H1 (cell line): Measurements from ENCODE around the gene HOXB9. TPM values are rescaled to one million over a fixed set of nuclear protein-coding genes. Genes with fewer than 3 reads are reported as not detected.

Experiments used
- CTCF ChIA-PET: fragments of 300-600 bp; sonication (Branson Sonifier 250); formaldehyde crosslinking; loops from one replicate; lab custom pipeline; 2021; ENCODE audit not compliant: partially characterized antibody; lab: Charles Lee
- POLR2A ChIA-PET: fragments of 300-600 bp; sonication (Branson Sonifier 250); formaldehyde crosslinking; loops from one replicate; lab custom pipeline; 2021; ENCODE audit warnings: inconsistent platforms; ENCODE audit not compliant: partially characterized antibody; lab: Charles Lee
- DNase-seq, 2 experiments: peaks; one replicate each; pipeline versions ENCODE4 v3.0.0 to v3.0.0-alpha.2; 2010 to 2022; ENCODE audit warnings: low spot score in 2 of 2, low read depth in 1 of 2, mixed read lengths in 1 of 2
- FAIRE-seq: peaks from 2 replicates; lab custom pipeline; 2011; peaks lifted over from hg19 to GRCh38; lab: Jason Lieb, UNC
- H2AFZ ChIP-seq: 2 replicates; pipeline ENCODE4 v1.8.1; 2012; ENCODE audit warnings: low read length, inconsistent platforms
- H2AK5ac ChIP-seq: 2 replicates; pipeline ENCODE4 v1.6.1; 2013; ENCODE audit warnings: low read depth, low read length
- H2BK120ac ChIP-seq: replicated peaks from 2 replicates; pipeline ENCODE3; 2013; ENCODE audit warnings: low read depth, low read length, inconsistent platforms
- H2BK12ac ChIP-seq: 2 replicates; pipeline ENCODE4 v1.6.1; 2013; ENCODE audit warnings: low read depth, low read length
- H2BK15ac ChIP-seq: 2 replicates; pipeline ENCODE4 v1.6.1; 2013; ENCODE audit warnings: low read length
- H2BK20ac ChIP-seq: 2 replicates; pipeline ENCODE4 v1.6.1; 2013; ENCODE audit warnings: low read length
- H2BK5ac ChIP-seq: 2 replicates; pipeline ENCODE4 v1.6.1; 2013; ENCODE audit warnings: low read depth, low read length
- H3K14ac ChIP-seq: 2 replicates; pipeline ENCODE4 v1.6.1; 2013; ENCODE audit warnings: inconsistent platforms; ENCODE audit not compliant: insufficient read length
- H3K18ac ChIP-seq: 2 replicates; pipeline ENCODE4 v1.6.1; 2013; ENCODE audit warnings: low read length; ENCODE audit errors: extremely low read depth
- H3K23ac ChIP-seq: 2 replicates; pipeline ENCODE4 v1.6.1; 2013; ENCODE audit warnings: inconsistent platforms; ENCODE audit not compliant: insufficient read length
- H3K23me2 ChIP-seq: 2 replicates; pipeline ENCODE4 v1.6.1; 2013; ENCODE audit warnings: low read depth, low read length
- H3K27ac ChIP-seq: 2 replicates; pipeline ENCODE4 v1.6.1; 2011; ENCODE audit warnings: low read depth, low read length, inconsistent platforms
- H3K27me3 ChIP-seq, 4 experiments: replicated peaks in 1 of 4; 1 replicate in 1 of 4; 2 replicates in 3 of 4; pipeline versions ENCODE4 v1.6.1 to v1.8.1; 2011 to 2013; ENCODE audit warnings: low read length in 3 of 4, mild to moderate bottlenecking in 3 of 4, inconsistent platforms in 2 of 4, mixed read lengths in 2 of 4, moderate library complexity in 1 of 4; ENCODE audit not compliant: control insufficient read depth in 3 of 4, insufficient read depth in 3 of 4; ENCODE audit errors: extremely low read depth in 1 of 4
- H3K36me3 ChIP-seq, 4 experiments: 2 replicates each; pipeline versions ENCODE4 v1.6.1 to v1.8.1; 2011 to 2013; ENCODE audit warnings: mild to moderate bottlenecking in 4 of 4, low read length in 3 of 4, moderate library complexity in 2 of 4, control low read depth in 1 of 4, inconsistent platforms in 1 of 4; ENCODE audit not compliant: insufficient read depth in 4 of 4, control insufficient read depth in 2 of 4
- H3K4ac ChIP-seq: replicated peaks from 2 replicates; pipeline ENCODE3; 2013; ENCODE audit warnings: low read length, low read depth, mixed read lengths, inconsistent platforms; ENCODE audit not compliant: insufficient read length
- H3K4me1 ChIP-seq, 4 experiments: replicated peaks in 1 of 4; 1 replicate in 1 of 4; 2 replicates in 3 of 4; pipeline versions ENCODE4 v1.6.1 to v1.8.1; 2011 to 2013; ENCODE audit warnings: low read length in 3 of 4, inconsistent platforms in 2 of 4, mixed read lengths in 1 of 4; ENCODE audit not compliant: insufficient read depth in 4 of 4, control insufficient read depth in 3 of 4
- H3K4me2 ChIP-seq, 2 experiments: 2 replicates each; pipeline versions ENCODE4 v1.6.1 to v1.8.1; 2011 to 2013; ENCODE audit warnings: low read depth in 2 of 2, low read length in 2 of 2, control low read depth in 1 of 2, inconsistent platforms in 1 of 2, mild to moderate bottlenecking in 1 of 2; ENCODE audit not compliant: insufficient read depth in 1 of 2
- H3K4me3 ChIP-seq, 4 experiments: fragments of 200-600, 300-600 bp in 1 of 4; sonication (generic), shearing (Covaris generic), sonication (Bioruptor Twin) in 1 of 4; 2 replicates each; pipeline versions ENCODE4 v1.5.1 to v1.8.1; 2011 to 2016; ENCODE audit warnings: low read length in 4 of 4, low read depth in 3 of 4, control low read depth in 2 of 4, inconsistent platforms in 2 of 4, mild to moderate bottlenecking in 2 of 4, mixed read lengths in 1 of 4, moderate library complexity in 1 of 4; ENCODE audit not compliant: insufficient read depth in 2 of 4; ENCODE audit errors: extremely low read depth in 1 of 4
- H3K56ac ChIP-seq: replicated peaks from 2 replicates; pipeline ENCODE3; 2013; ENCODE audit warnings: low read depth, mild to moderate bottlenecking, mixed read lengths, low read length, inconsistent platforms; ENCODE audit not compliant: insufficient read length
- H3K79me1 ChIP-seq: 2 replicates; pipeline ENCODE4 v1.6.1; 2013; ENCODE audit warnings: low read depth, low read length, control low read depth
- H3K79me2 ChIP-seq, 2 experiments: 2 replicates each; pipeline versions ENCODE4 v1.6.1 to v1.8.1; 2012 to 2013; ENCODE audit warnings: low read length in 2 of 2, mild to moderate bottlenecking in 2 of 2, inconsistent platforms in 1 of 2; ENCODE audit not compliant: insufficient read depth in 2 of 2, control insufficient read depth in 1 of 2
- H3K9ac ChIP-seq, 4 experiments: replicated peaks in 1 of 4; 1 replicate in 1 of 4; 2 replicates in 3 of 4; pipeline versions ENCODE4 v1.6.1 to v1.8.1; 2011 to 2013; ENCODE audit warnings: low read depth in 3 of 4, low read length in 3 of 4, control low read depth in 2 of 4, mild to moderate bottlenecking in 2 of 4, moderate library complexity in 2 of 4, inconsistent platforms in 1 of 4; ENCODE audit errors: extremely low read depth in 1 of 4
- H3K9me3 ChIP-seq, 2 experiments: 2 replicates each; pipeline versions ENCODE4 v1.6.1 to v1.8.1; 2012 to 2013; ENCODE audit warnings: mild to moderate bottlenecking in 2 of 2, moderate library complexity in 2 of 2, control low read depth in 1 of 2, inconsistent platforms in 1 of 2, low read depth in 1 of 2, low read length in 1 of 2, mixed read lengths in 1 of 2; ENCODE audit not compliant: insufficient read depth in 2 of 2
- H4K20me1 ChIP-seq, 2 experiments: replicated peaks in 1 of 2; 2 replicates each; pipeline versions ENCODE3 to v1.8.1; 2011 to 2013; ENCODE audit warnings: inconsistent platforms in 2 of 2, low read length in 2 of 2, mild to moderate bottlenecking in 1 of 2; ENCODE audit not compliant: insufficient read depth in 2 of 2, control insufficient read depth in 1 of 2
- H4K5ac ChIP-seq: 2 replicates; pipeline ENCODE4 v1.6.1; 2013; ENCODE audit warnings: low read length, low read depth, mixed read lengths, inconsistent platforms; ENCODE audit not compliant: insufficient read length
- H4K8ac ChIP-seq: 2 replicates; pipeline ENCODE4 v1.8.0; 2013; ENCODE audit warnings: mild to moderate bottlenecking, moderate library complexity, low read length, inconsistent platforms; ENCODE audit not compliant: insufficient read depth; ENCODE audit errors: extremely low read depth
- H4K91ac ChIP-seq: replicated peaks from 2 replicates; pipeline ENCODE3; 2013; ENCODE audit warnings: low read length, mixed read lengths, inconsistent platforms; ENCODE audit not compliant: insufficient read length
- CBX8 ChIP-seq: fragments of 300-800, 300-1000 bp; sonication (generic); IDR thresholded peaks from 2 replicates; pipeline ENCODE4 v1.7.1; 2016; ENCODE audit warnings: low read depth, low read length, borderline replicate concordance
- GABPA ChIP-seq: IDR thresholded peaks from 2 replicates; pipeline ENCODE4 v1.6.1; 2011; ENCODE audit warnings: mild to moderate bottlenecking, low read length, moderate library complexity, borderline replicate concordance; ENCODE audit not compliant: insufficient read depth
- GTF2F1 ChIP-seq: IDR thresholded peaks from 2 replicates; pipeline ENCODE4 v1.6.1; 2012; ENCODE audit warnings: low read depth, low read length, improper control_type of control experiment, borderline replicate concordance
- HDAC2 ChIP-seq, 2 experiments: fragments of 300-600 bp in 1 of 2; sonication (generic) in 1 of 2; IDR thresholded peaks; 2 replicates each; pipeline ENCODE4 v1.6.1; 2011 to 2012; ENCODE audit warnings: low read depth in 2 of 2, low read length in 2 of 2, mild to moderate bottlenecking in 2 of 2, moderate library complexity in 2 of 2, borderline replicate concordance in 1 of 2, inconsistent platforms in 1 of 2
- JUND ChIP-seq: IDR thresholded peaks from 2 replicates; pipeline ENCODE4 v1.6.1; 2011; ENCODE audit warnings: mild to moderate bottlenecking, improper control_type of control experiment, low read length
- MAFK ChIP-seq: IDR thresholded peaks from 2 replicates; pipeline ENCODE4 v1.6.1; 2012; ENCODE audit warnings: low read depth, mild to moderate bottlenecking, improper control_type of control experiment, low read length
- SIX5 ChIP-seq: IDR thresholded peaks from 2 replicates; pipeline ENCODE4 v1.6.1; 2011; ENCODE audit warnings: mild to moderate bottlenecking, low read depth, low read length
- USF2 ChIP-seq: IDR thresholded peaks from 2 replicates; pipeline ENCODE4 v1.6.1; 2011; ENCODE audit warnings: low read length, improper control_type of control experiment
- WGBS, 2 experiments: shearing (Covaris generic) in 1 of 2; methylation state at CpG; one replicate each; pipeline versions ENCODE4 v1.1.6 to v1.1.7; 2013 to 2015; ENCODE audit warnings: low lambda C conversion rate in 2 of 2, mixed read lengths in 2 of 2, inconsistent platforms in 1 of 2, low coverage in 1 of 2, missing lambda C conversion rate in 1 of 2; ENCODE audit not compliant: insufficient replicate concordance in 2 of 2, insufficient coverage in 1 of 2, insufficient read length in 1 of 2; ENCODE audit errors: extremely low coverage in 1 of 2, missing lambda C conversion rate in 1 of 2; 5-methylcytosine and 5-hydroxymethylcytosine counted together
- polyA plus RNA-seq, 7 experiments: library from polyadenylated mRNA; depleted of rRNA in 3 of 7; stranded (reverse) in 5 of 7; unstranded in 2 of 7; fragments of >200 nt in 5 of 7; fragments of 200-250 nt in 2 of 7; gene quantifications; 1 replicate in 5 of 7; 2 replicates in 1 of 7; 4 replicates in 1 of 7; pipeline versions ENCODE4 v1.2.1 to v1.2.3, GENCODE V29; 2011 to 2013; ENCODE audit warnings: missing spikeins in 2 of 7, mixed read lengths in 2 of 7
- total RNA-seq: library from RNA; stranded (reverse); fragmentation: NEBNext Ultra II Directional; extraction: Animal tissue kit (Norgen Biotek cat#: 25700); gene quantifications from 2 replicates; pipeline ENCODE4 v1.2.1, GENCODE V29; 2021

HOXB9 gene
- total and polyA plus RNA-seq, 2 of the 8 experiments (the other 6 are each of a cell fraction or from before 2014, with no cell fraction given), result not detected

- FAIRE-seq, result no peak
- peaks cover 98 to 100% (median 100%) of the 10 kb centered on the region in 4 experiments for H3K27me3 ChIP-seq
- H3K23ac ChIP-seq, result no peak overlapping the region
- POLR2A ChIA-PET, result no interaction called here
- no peak overlapping the region for H2BK120ac ChIP-seq
- no peak overlapping the region for H2BK20ac ChIP-seq
- peaks cover 0 to 10% (median 0%) of the 10 kb centered on the region in 4 experiments; a peak in 1 of 8 replicates for H3K36me3 ChIP-seq
- no peak overlapping the region for H2BK15ac ChIP-seq
- H2BK5ac ChIP-seq, result no peak overlapping the region
- H3K79me2 ChIP-seq, result no peaks in the 10 kb centered on the region
- H4K5ac ChIP-seq, result no peak overlapping the region
- H2AFZ ChIP-seq, result no peak overlapping the region
- CTCF ChIA-PET, result interaction anchor here (0.7 to 3.4 kb wide), 10 partner anchors 12 to 425 kb away, joined by 3 to 15 read pairs (median 4); partner anchors contain the start of gene PRAC2
- H3K4me1 ChIP-seq, result peaks cover 1 to 3% (median 2%) of the 10 kb centered on the region in 4 experiments; a peak in 5 of 7 replicates
- H4K8ac ChIP-seq, result no peak overlapping the region
- no peak overlapping the region for H2AK5ac ChIP-seq
- no peak overlapping the region for H3K18ac ChIP-seq
- no peak overlapping the region for H3K14ac ChIP-seq
- H3K9me3 ChIP-seq, result no peaks in the 10 kb centered on the region
- H2BK12ac ChIP-seq, result no peak overlapping the region
- no peak for DNase-seq
- WGBS, 2 experiments, result 64% methylated on average over 1 of the region's 1 CpG; no CpG with 5 or more reads in 1 of the 2 experiments
- TF ChIP-seq SIX5 (no peak), HDAC2 (IDR thresholded peaks at IDR 0.05; ENCODE audit: borderline replicate concordance in 1 of 2, low read depth in 2 of 2, low read length in 2 of 2) (no peak), CBX8 (0 out of 2 replicates have a peak, but pooled peaks have one; percentile 56), JUND (no peak), GTF2F1 (no peak), MAFK (no peak), GABPA (no peak), USF2 (no peak)
- no peak overlapping the region for H3K4me3 ChIP-seq
- no peak overlapping the region for H3K27ac ChIP-seq
- H3K4ac ChIP-seq, result no peak overlapping the region
- no peak overlapping the region for H4K91ac ChIP-seq
- no peaks in the 10 kb centered on the region for H3K23me2 ChIP-seq
- no peak overlapping the region for H3K56ac ChIP-seq
- H4K20me1 ChIP-seq, result peaks cover 8 to 32% of the 10 kb centered on the region in 2 experiments
- no peak overlapping the region for H3K9ac ChIP-seq
- no peak overlapping the region for H3K4me2 ChIP-seq
- H3K79me1 ChIP-seq, result no peaks in the 10 kb centered on the region
Observed at GRCh38 chr17:48640858-48641180, 14.7 kb upstream of the HOXB9 start.
